Spleen (tissue), 7 donors: ENCODE data around the gene GSDMA.

Source experiments
- POLR2A ChIP-seq, 3 donors: fragments of 450-650 bp; IDR thresholded peaks; one replicate each; pipeline ENCODE4 v1.5.1; 2017; ENCODE audit warnings: antibody characterized with exemption in 3 of 3, mild to moderate bottlenecking in 1 of 3
- TF ChIP-seq, protein P1 (sequence below), 11 experiments: fragments of 200-600 bp in 7 of 11; fragments of 450-650 bp in 4 of 11; sonication (generic) in 4 of 11; IDR thresholded peaks in 8 of 11; conservative IDR thresholded peaks in 3 of 11; 1 replicate in 7 of 11; 2 replicates in 4 of 11; pipeline versions ENCODE4 v1.4.0 to v1.8.0; 2016 to 2021; ENCODE audit warnings: antibody characterized with exemption in 11 of 11, inconsistent platforms in 4 of 11, mild to moderate bottlenecking in 1 of 11
- donor health status: DM: no; HTN: no; CAD: no; lungs with moderate emphysema.
- donor health status: DM: no; HTN: no; CAD: no.
- donor health status: DM: no; HTN: no; CAD: no.

DNA sequence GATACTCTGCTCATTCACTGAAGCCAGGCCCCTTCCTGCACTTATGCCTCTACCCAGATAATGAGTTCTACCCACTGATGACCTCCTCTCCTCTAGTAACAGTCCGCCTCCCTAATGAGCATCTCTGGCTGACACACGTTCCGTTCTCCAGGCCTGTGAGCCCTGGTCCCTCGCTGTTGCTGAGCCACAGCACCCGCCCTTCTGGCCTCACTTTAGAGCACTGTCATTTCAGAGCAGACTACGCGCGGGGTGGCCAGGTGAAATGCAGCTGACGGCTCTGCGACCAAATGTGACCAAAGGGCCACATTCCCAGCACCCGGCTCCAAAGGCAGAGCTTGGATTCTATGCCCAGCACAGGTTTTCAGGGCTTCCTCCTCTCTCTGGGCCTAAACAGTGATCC, 31.6 kb downstream of the GSDMA start:
- TF ChIP-seq, protein P1, sequence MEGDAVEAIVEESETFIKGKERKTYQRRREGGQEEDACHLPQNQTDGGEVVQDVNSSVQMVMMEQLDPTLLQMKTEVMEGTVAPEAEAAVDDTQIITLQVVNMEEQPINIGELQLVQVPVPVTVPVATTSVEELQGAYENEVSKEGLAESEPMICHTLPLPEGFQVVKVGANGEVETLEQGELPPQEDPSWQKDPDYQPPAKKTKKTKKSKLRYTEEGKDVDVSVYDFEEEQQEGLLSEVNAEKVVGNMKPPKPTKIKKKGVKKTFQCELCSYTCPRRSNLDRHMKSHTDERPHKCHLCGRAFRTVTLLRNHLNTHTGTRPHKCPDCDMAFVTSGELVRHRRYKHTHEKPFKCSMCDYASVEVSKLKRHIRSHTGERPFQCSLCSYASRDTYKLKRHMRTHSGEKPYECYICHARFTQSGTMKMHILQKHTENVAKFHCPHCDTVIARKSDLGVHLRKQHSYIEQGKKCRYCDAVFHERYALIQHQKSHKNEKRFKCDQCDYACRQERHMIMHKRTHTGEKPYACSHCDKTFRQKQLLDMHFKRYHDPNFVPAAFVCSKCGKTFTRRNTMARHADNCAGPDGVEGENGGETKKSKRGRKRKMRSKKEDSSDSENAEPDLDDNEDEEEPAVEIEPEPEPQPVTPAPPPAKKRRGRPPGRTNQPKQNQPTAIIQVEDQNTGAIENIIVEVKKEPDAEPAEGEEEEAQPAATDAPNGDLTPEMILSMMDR (IDR thresholded peaks at IDR 0.05 in 8 of 11, conservative IDR thresholded peaks at IDR 0.05 in 3 of 11) = no peak
- TF ChIP-seq POLR2A (IDR thresholded peaks at IDR 0.05) = no peak
